HG02588 (cell line): Measurements from ENCODE around the gene HIRIP3.
A peak's percentile ranks its signal among the peaks of the same experiment; 100 is the strongest.
"Not testable (repeated sequence)": the region's sequence is repeated elsewhere in the genome, so short reads cannot be mapped to it uniquely, and the experiment has no call there.

Source experiments
- ATAC-seq: cut with Tn5 transposase; IDR thresholded peaks from one replicate; pipeline ENCODE4 v1.9.1; 2021; ENCODE audit warnings: mild to moderate bottlenecking, moderate library complexity; ENCODE audit not compliant: unreplicated experiment

HIRIP3 gene, protein sequence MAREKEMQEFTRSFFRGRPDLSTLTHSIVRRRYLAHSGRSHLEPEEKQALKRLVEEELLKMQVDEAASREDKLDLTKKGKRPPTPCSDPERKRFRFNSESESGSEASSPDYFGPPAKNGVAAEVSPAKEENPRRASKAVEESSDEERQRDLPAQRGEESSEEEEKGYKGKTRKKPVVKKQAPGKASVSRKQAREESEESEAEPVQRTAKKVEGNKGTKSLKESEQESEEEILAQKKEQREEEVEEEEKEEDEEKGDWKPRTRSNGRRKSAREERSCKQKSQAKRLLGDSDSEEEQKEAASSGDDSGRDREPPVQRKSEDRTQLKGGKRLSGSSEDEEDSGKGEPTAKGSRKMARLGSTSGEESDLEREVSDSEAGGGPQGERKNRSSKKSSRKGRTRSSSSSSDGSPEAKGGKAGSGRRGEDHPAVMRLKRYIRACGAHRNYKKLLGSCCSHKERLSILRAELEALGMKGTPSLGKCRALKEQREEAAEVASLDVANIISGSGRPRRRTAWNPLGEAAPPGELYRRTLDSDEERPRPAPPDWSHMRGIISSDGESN

DNA sequence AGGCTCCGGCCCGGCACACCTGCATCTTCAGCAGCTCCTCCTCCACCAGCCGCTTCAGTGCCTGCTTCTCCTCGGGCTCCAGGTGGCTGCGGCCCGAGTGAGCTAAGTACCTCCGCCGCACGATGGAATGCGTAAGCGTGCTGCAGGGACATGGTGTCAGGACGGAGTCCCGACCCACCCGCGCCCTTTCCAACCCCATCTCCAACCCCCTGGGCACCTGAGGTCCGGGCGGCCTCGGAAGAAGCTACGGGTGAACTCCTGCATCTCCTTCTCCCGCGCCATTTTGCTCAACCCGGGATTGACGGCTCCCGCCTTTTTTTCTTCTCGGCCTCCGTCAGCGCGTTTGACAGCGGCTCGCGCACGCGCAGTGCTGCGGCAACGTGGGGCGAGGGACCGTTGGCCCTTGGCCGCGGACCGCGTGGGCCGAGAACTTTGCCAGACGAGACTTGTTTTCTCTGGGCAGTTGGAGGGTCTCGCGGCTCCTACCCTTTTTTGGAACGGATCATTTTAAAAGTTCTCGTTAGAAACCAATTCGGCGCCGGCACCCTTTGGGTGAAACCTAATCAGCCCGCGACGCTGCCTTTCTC is at the start of gene HIRIP3:
Gene HIRIP3 (minus strand): TSS at position 294 of the 587 bp plus-strand sequence. CDS start 12 bp downstream, at position 282.
- peak; percentile 49 for ATAC-seq

DNA sequence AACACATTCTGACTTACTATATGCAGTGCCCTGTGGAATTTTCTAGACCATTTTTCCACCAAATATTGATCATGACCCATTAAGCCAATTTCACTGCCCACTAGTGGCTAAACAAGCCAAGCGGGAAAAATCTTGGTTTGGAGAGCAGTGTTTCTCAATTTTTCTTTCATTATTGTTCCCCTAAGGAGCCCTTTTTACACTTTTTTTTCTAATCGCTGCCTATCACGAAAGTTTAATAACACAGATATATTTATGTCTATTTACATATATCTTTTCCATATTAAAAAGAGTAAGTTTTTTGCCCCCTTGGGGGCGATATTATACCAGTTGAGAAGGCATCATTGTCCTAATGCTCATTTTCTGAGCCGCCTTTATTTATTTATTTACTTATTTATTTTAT is 46.4 kb upstream of the HIRIP3 start:
- no peak for ATAC-seq

DNA sequence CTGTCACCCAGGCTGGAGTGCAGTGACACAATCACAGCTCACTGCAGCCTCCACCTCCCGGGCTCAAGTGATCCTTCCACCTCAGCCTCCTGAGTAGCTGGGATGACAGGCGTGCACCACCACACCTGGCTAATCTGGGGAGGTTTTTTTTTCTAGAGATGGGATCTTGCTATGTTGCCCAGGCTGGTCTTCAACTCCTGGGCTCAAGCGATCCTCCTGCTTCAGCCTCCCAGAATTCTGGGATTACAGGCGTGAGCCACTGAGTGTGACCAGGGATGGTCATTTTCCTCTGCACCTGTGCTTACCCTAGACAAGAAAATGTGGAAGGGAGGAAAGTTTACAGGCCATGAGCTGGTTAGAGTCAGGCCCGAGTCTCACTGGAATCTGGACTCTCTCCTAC is 45.3 kb upstream of the HIRIP3 start:
- not testable (repeated sequence) for ATAC-seq

DNA sequence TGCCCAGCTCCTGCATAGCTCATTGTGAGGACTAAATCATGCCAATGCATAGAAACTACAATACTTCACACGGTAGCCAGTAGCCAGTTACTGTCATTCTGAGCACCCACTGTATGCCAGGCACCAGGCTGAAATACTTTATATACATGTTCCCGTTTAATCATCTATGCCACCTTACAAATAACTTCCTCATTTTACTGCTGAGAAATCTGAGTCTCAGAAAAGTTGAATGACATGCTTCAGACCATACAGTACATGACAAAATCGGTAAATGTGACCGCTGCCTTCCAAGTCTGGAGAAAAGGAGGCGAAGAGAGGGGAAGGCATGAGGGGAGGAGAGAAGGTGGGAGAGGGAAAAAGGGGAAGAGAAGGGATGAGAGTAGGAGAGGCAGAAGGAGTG is 44.8 kb upstream of the HIRIP3 start:
- no peak for ATAC-seq

DNA sequence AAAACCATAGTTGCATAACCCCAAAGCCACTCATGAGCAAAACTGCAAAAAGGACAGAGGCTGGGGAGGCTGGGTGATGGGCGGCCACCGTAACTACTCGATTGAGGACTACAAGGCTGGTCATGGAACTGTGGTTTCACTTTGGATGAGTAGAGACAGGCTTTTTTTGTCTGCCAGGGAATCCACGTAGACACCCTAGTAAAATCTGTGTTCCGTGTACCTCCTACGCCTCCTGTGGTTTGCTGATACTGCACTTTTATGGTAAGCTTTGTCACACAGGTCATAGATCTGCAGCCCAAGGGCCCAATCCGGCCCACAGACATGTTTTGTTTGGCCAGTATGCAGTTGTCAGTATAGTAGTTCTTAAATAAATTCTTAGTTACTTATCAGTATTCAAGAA is 37.9 kb upstream of the HIRIP3 start:
- no peak for ATAC-seq

DNA sequence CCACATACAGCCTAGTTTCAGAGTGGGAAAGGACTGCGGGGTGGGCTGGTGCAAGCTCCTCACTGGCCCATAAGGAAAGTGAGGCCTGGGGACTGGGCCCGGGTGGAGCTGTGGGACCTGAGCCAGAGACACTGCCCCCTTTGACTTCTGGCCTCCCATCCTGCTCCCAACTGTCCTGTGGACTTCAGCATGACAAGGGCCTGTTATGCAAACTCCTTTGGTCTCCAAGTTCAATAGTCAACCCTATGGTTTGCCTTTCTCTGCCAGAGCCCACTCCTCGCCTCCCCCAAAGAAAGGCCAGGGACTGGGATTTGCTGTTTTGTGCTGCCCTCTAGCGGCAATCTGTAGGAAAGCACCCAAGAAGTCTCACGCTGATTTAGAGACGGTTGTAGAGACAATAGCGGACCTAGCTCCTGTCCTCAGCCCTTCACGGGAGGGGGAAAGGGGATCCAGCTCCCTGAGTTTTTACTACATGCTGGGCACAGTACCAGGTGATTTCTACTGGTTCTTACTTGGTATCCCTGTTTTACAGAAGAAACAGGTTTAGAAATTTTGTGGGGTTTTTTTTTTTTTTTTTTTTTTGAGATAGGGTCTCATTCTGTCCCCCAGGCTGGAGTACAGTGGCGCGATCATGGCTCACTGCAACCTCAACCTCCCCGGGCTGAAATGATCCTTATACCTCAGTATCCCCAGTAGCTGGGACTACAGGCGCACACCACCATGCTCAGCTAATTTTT is 36.8 kb upstream of the HIRIP3 start:
- no peak for ATAC-seq

DNA sequence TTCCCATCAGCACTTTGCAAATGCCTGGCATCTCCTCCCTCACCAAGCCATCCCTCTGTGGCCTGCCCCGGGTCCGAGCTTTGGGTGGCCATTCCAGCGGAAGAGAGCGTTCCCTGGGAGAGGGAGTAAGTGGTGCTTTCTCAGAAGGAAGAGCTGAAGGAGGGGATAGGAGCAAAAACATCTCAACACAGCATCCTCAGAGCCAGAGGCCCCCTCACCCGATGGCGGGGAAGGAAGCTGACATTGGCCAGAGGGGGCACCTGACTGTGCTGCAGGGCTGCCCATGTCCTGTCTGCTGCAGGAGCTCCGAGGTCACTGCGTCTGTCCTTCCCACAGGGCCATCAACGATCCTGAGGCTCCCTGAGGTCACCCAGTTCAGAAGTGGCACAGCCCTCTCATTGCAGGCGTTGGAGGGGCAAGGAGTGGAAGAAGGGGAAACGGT is 36.1 kb upstream of the HIRIP3 start:
- no peak for ATAC-seq

DNA sequence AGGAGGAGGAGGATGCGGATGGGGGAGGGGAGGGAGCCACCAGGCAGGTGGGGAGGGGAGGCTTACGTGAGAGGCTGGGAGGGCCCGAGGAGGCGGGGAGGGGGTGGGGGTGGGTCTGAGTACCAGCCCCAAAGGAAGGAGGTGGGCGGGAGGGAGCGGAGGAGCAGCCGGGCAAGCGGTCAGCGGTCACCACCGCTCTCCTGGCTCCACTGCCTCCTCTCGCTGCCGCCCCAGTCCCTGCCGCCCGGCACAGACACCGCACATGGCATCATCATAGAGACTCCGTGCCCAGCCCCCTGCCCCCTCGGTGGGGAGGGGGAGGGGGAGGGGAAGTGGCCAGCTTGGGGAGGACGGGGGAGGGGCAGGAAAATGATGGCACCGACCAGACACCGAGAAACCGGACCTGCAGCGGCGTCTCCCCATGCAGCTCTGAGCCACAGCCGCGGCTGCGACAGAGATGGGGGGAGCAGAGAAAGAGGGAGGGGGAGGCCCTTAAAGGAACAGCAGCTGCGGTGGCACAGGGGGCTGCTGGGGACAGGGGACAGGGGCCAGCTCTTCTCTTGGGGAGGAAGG is 35.5 kb upstream of the HIRIP3 start, which contains the start of gene TLCD3B:
Gene TLCD3B (minus strand): TSS at position 431 of the 573 bp plus-strand sequence. CDS start 744 bp downstream, outside the sequence.
- ATAC-seq: no peak

DNA sequence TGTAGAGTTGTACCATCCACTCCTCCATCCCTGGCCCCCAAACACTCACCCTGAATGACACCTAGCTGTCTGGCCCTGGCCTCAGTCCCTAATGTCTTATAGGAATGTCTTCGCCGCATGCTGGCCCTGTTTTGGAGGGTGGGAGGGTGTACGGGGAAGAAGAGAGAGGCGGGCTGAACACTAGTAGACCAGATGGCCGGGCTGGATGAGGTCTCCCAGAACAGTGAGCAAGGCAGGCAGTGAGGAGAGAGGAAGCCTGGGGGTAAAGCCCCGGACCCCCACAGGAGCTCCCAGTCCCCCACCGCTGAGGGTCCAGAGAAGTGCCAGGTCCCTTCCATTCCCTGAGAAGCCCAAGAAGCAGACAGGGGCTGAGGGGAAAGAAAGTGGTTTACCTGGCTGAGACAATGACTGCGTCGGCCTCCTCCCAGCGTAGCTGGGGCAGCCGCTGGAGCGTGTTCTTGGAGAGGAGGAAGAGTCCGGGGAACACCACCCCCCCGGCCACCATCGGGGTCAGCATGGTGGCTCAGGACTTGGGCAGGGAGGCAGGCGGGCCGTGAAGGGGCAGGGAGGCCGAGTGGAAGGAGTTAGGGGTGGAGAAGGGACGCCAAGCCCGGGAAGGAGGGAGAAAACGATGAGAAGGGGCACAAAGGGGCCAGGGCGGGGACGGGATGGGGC is 34.7 kb upstream of the HIRIP3 start:
- ATAC-seq: no peak

DNA sequence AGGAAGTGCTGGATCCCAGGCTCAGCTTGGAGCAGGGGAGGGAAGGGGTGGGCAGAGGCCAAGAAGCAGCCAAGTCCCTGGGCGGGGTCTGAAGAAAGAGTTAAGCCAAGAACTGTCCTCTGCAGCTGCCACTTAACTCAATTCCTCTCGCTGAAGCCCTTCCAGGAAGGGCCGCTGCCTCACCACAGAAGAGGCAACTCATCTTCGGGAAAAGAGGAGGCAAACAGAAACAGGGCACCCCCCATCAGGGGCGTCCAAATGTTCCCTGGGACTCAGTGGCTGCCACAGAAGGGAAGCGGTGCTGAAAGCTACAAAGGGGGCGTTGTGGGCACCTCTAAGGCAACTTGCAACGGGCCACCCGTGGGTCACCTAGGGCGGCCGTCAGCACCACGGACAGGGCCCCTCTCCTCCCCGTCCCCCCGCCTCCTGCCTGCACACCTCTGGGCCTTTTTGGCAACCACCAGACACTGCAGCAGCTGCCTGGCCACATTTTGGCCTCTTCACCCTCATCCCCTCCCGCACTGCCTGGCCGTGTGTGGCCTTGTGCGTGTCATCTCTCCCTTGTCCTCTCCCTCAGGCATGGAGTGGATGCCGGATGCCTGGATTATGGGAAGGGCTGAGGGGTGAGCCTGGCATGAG is 33.1 kb upstream of the HIRIP3 start:
- no peak for ATAC-seq

DNA sequence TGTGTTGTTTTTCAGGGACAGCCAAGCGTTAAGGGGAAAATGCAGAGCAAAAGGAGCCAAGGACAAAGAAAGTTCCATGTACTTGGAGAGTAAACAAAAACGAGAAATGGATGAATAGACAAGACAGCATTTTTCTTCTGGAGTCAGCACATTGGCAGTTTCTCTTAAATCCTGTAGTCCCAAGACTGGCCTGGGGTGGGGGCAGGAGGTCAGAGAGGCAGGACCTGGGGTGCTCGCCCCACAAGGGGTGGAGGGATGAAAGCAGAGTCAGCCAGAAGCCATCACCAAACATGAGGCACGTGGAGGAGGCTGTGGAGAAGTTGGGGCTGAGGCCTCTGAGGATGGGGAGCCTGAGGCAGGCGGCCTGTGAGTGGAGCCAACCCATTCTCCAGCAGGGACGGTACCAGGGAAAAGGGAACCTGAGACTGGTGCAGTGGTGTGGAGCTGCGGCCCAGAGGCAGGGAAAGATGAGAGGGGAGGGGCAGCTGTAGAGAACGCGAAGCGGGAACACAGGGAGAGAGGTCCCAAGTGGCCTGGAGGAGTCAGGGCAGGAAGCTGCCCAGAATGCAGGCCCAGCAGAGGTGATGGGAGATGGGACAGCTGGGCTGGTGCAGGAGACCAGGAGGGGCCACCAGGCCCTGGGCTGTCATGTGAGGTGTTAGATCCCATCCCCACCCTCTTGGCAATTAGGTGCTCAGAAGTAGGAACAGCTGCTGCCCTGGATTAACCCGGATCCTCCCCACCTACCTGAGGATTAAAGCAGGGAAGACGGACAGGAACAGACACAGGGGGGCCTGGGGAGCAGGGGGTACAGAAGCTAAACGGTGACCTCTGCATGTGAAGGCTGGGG is 32.4 kb upstream of the HIRIP3 start:
- ATAC-seq: no peak

DNA sequence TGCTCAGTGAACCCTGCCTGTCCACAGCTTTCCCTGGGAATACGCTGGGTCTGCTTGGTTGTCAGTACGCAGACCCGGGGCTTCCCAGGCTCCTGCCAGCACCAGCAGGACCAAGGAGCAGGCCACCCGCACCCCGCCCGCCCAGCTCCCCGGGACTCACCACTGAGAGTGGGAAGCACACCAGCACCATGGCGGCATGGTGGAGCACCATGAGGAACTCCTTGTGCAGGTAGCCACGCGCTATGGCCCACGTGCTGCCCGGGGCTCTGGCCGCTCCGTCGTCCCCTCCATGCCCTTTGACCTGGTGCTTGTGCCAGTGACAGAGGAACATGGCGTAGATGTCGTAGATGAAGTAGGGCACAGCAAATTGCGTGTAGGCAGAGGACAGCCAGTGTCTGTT is 31.0 kb upstream of the HIRIP3 start:
- no peak for ATAC-seq

DNA sequence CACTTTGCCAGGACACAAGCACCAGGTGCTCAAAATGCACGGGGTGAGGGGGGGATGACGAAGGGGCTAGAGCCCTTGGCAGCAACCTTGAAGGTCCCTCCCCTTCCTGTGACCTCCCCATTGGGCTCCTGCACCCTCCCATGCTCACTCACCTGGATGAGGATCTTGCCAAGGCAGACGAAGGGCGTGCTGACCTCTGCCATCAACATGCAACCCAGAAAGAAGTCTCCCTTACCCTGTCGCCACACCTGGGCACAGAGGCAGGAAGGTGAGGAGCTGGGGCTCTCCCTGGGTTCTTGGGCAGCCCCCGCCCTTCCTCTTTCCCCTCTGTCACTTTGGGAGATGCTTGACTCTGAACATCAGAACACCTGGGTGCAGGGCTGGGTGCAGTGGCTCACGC is 30.2 kb upstream of the HIRIP3 start:
- no peak for ATAC-seq

DNA sequence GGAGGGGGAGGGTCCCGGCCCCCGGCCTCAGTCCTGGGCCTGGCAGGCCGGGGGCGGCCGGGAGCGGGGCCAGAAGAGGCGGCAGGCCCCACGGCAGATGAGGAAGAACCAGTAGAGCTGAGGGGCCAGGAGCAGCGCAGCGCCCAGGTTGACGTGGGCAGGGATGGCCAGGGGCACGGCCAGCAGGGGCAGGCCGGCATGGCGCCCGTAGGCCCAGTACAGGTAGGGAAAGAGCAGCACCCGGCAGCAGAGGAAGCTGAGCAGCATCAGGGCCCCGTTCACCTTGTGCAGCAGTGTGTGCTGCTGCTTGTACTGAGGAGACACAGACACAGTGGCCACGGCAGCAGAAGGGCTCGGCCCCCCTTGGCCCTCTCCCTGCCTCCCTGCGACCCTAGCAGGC is 29.7 kb upstream of the HIRIP3 start:
- ATAC-seq: no peak

DNA sequence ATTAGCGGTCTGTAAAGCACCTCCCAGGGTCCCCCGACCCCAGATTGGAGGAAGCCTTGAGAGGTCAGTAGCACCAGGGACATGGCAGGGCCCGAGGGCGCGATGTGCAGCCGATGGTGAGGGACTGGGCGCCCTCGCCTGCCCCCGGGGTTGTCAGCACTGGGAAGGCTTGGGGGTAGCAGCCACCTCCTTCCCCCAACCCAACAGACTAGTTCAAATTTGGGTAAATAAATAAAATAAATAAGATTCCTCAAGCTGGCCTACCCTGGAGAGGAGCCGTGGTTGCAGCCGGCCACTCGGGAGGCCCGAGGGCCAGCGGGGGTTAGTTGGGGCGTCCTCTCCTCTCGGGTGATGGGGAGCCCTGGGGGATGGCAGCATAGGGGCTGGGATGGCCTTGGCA is 29.0 kb upstream of the HIRIP3 start:
- ATAC-seq: no peak

DNA sequence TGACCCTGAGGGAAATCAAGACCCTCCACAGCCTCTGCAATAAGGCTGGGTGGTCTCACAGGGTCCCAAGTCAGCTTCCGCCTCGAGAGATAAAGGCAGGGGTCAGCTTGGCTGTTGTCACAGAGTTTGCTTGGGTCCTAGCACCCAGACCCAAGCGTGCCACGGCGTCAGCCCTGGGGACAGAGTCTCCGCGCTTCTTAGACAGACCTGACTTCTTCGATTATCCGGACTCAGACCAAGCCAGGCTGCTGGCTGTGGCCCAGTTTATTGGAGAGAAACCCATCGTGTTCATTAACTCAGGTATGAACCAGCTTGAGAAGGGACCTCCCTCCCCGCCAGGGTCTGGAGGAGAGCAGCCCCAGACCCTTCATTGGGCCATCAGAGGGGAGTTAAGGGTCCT is 28.2 kb upstream of the HIRIP3 start:
- no peak for ATAC-seq

DNA sequence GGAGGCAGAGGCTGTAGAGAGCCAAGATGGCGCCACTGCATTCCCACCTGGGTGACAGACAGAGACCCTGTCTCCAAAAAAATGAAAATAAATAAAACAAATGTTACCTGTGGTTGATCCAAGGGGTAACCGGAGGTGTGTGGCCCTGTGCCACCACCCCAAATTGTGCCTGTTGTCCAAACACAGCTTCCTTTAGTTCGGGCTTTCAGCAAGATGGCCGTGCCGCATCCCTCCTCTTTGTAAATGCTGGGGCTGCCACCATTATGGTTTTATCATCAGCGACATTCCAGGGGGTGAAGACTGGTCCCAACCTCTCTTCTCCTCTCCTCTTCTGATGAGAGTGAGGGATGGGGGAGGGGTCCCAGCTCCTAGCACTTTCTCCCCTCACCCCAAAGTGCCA is 27.5 kb upstream of the HIRIP3 start, which contains the start of gene C16orf92:
Gene C16orf92 (plus strand): TSS at position 312 of the 400 bp plus-strand sequence. CDS start 143 bp downstream, outside the sequence.
- ATAC-seq: no peak

DNA sequence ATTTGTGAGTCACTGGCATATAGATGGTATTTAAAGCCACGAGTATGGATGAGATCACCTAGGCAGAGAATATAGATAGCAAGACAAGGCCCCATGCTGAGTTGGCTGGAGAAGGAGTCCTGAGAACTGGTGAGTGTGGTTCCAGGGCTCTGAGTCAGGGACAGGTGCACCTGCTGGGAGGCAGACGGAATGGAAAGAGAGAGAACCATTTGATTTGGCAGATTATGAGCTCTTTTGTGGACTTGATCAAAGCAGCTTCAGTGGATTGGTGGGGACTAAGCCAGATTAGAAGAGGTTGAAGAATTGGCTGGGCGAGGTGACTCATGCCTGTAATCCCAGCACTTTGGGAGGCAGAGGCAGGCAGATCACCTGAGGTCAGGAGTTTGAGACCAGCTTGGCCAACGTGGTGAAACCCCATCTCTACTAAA is 23.3 kb upstream of the HIRIP3 start:
- no peak for ATAC-seq

DNA sequence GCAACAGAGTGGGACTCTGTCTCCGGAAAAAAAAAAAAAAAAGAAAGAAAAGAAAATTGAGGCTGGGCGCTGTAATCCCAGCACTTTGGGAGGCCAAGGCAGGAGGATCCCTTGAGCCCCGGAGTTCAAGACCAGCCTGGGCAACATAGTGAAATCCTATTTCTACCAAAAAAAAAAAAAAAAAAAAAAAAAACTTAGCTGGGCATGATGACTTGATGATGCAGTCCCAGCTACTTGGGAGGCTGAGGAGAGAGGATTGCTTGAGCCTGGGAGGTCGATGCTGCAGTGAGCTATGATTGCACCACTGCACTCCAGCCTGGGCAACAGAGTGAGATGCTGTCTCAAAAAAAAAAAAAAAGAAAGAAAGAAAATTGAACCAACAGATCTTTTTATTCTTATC is 22.5 kb upstream of the HIRIP3 start:
- not testable (repeated sequence) for ATAC-seq
